GM23338 (cell line): ENCODE results near the gene CST3. TPM values are rescaled to one million over a fixed set of nuclear protein-coding genes. Genes with fewer than 3 reads are reported as not detected.

Experiments used
- ATAC-seq: fragments of 200-7000 bp; cut with Tn5 transposase; 3 replicates; pipeline ENCODE4 v1.9.1; 2020
- DNase-seq: peaks from one replicate; pipeline ENCODE4 v3.0.0-alpha.2; 2015; ENCODE audit warnings: low spot score
- H2AFZ ChIP-seq: fragments of 200-600 bp; sonication (generic); 2 replicates; pipeline ENCODE4 v1.8.0; 2016; ENCODE audit warnings: antibody characterized with exemption, mild to moderate bottlenecking, moderate library complexity
- H3F3A ChIP-seq: fragments of 200-600 bp; sonication (generic); replicated peaks from 2 replicates; pipeline ENCODE4 v1.8.0; 2017; ENCODE audit warnings: antibody characterized with exemption, mixed run types, low read depth
- H3K27ac ChIP-seq: fragments of 200-600 bp; sonication (generic); 2 replicates; pipeline ENCODE4 v1.6.1; 2016; ENCODE audit warnings: low read depth
- H3K27me3 ChIP-seq: fragments of 200-600 bp; sonication (generic); 2 replicates; pipeline ENCODE4 v1.8.0; 2016; ENCODE audit warnings: mild to moderate bottlenecking, mixed run types, moderate library complexity; ENCODE audit not compliant: insufficient read depth
- H3K36me3 ChIP-seq: fragments of 200-600 bp; sonication (generic); 2 replicates; pipeline ENCODE4 v1.8.0; 2016; ENCODE audit warnings: mild to moderate bottlenecking; ENCODE audit not compliant: insufficient read depth
- H3K4me1 ChIP-seq: fragments of 200-600 bp; sonication (generic); 2 replicates; pipeline ENCODE4 v1.8.0; 2016; ENCODE audit warnings: mild to moderate bottlenecking, moderate library complexity; ENCODE audit not compliant: insufficient read depth
- H3K4me2 ChIP-seq: fragments of 200-600 bp; sonication (generic); 2 replicates; pipeline ENCODE4 v1.7.1; 2017; ENCODE audit warnings: mixed run types
- H3K4me3 ChIP-seq: fragments of 200-600 bp; sonication (generic); 2 replicates; pipeline ENCODE4 v1.6.1; 2016; ENCODE audit warnings: mixed run types
- H3K79me2 ChIP-seq: fragments of 200-600 bp; sonication (generic); replicated peaks from 2 replicates; pipeline ENCODE4 v1.8.0; 2017; ENCODE audit warnings: mild to moderate bottlenecking; ENCODE audit not compliant: insufficient read depth
- H3K9me2 ChIP-seq: fragments of 200-600 bp; sonication (generic); 2 replicates; pipeline ENCODE4 v1.8.0; 2017; ENCODE audit not compliant: insufficient read depth
- H4K20me1 ChIP-seq: fragments of 200-600 bp; sonication (generic); replicated peaks from 2 replicates; pipeline ENCODE4 v1.8.0; 2017; ENCODE audit warnings: mild to moderate bottlenecking; ENCODE audit not compliant: insufficient read depth
- H3K27ac Mint-ChIP-seq: 2 replicates; pipeline ENCODE4 v1.8.0; 2020; ENCODE audit warnings: inconsistent platforms, mild to moderate bottlenecking, moderate library complexity, mixed read lengths
- H3K27me3 Mint-ChIP-seq: 3 replicates; pipeline ENCODE4 v1.8.0; 2022; ENCODE audit warnings: low read depth, mild to moderate bottlenecking, moderate library complexity, mixed read lengths, inconsistent platforms; ENCODE audit not compliant: insufficient read depth, poor library complexity
- H3K36me3 Mint-ChIP-seq: 3 replicates; pipeline ENCODE4 v1.8.0; 2021; ENCODE audit warnings: low read depth, mild to moderate bottlenecking, inconsistent platforms, moderate library complexity, mixed read lengths
- H3K4me1 Mint-ChIP-seq: 3 replicates; pipeline ENCODE4 v1.8.0; 2020; ENCODE audit warnings: mild to moderate bottlenecking, inconsistent platforms, mixed read lengths
- H3K4me3 Mint-ChIP-seq: 3 replicates; pipeline ENCODE4 v1.8.0; 2021; ENCODE audit warnings: moderate library complexity, mild to moderate bottlenecking, inconsistent platforms, mixed read lengths
- H3K9me3 Mint-ChIP-seq: 3 replicates; pipeline ENCODE4 v1.8.0; 2020; ENCODE audit warnings: moderate library complexity, mild to moderate bottlenecking, inconsistent platforms, mixed read lengths
- CREB1 ChIP-seq: fragments of 250-450 bp; sonication (Bioruptor Pico); IDR thresholded peaks from 2 replicates; pipeline ENCODE4 v1.5.0; 2020; ENCODE audit warnings: low read depth, mild to moderate bottlenecking, moderate library complexity
- CTCF ChIP-seq, 2 experiments: fragments of 200-600 bp in 1 of 2; sonication (generic) in 1 of 2; conservative IDR thresholded peaks; 2 replicates each; pipeline versions ENCODE4 v1.5.1 to v1.6.1; 2016 to 2017; ENCODE audit warnings: antibody characterized with exemption in 2 of 2, low read depth in 2 of 2, mild to moderate bottlenecking in 2 of 2, moderate library complexity in 1 of 2
- ETS1 ChIP-seq: IDR thresholded peaks from 2 replicates; pipeline ENCODE4 v1.6.1; 2016; ENCODE audit warnings: antibody characterized with exemption
- EZH2 ChIP-seq: fragments of 200-600 bp; sonication (generic); IDR thresholded peaks from one replicate; pipeline ENCODE4 v1.8.0; 2017; ENCODE audit warnings: antibody characterized with exemption, mild to moderate bottlenecking, low read depth; ENCODE audit not compliant: unreplicated experiment
- EZH2phosphoT487 ChIP-seq: fragments of 200-600 bp; sonication (generic); IDR thresholded peaks from one replicate; pipeline ENCODE4 v1.8.1; 2018; ENCODE audit warnings: antibody characterized with exemption; ENCODE audit not compliant: unreplicated experiment
- JUNB ChIP-seq: IDR thresholded peaks from one replicate; pipeline ENCODE4 v1.6.1; 2016; ENCODE audit warnings: antibody characterized with exemption; ENCODE audit not compliant: unreplicated experiment
- NANOG ChIP-seq: IDR thresholded peaks from 2 replicates; pipeline ENCODE4 v1.6.1; 2016; ENCODE audit warnings: antibody characterized with exemption, borderline replicate concordance
- POLR2AphosphoS5 ChIP-seq: IDR thresholded peaks from 2 replicates; pipeline ENCODE4 v1.6.1; 2016; ENCODE audit warnings: antibody characterized with exemption, low read depth
- REST ChIP-seq: IDR thresholded peaks from one replicate; pipeline ENCODE4 v1.6.1; 2018; ENCODE audit warnings: antibody characterized with exemption; ENCODE audit not compliant: unreplicated experiment
- STAT1 ChIP-seq: IDR thresholded peaks from one replicate; pipeline ENCODE4 v1.6.1; 2016; ENCODE audit warnings: antibody characterized with exemption; ENCODE audit not compliant: unreplicated experiment
- ZNF114 ChIP-seq: fragments of 250-450 bp; sonication (Bioruptor Pico); IDR thresholded peaks from 2 replicates; pipeline ENCODE4 v1.5.0; 2020; ENCODE audit warnings: mild to moderate bottlenecking, moderate library complexity
- ZNF331 ChIP-seq: fragments of 250-450 bp; sonication (Bioruptor Pico); IDR thresholded peaks from 2 replicates; pipeline ENCODE4 v1.5.0; 2020; ENCODE audit warnings: low read depth, mild to moderate bottlenecking, moderate library complexity
- polyA plus RNA-seq: library from polyadenylated mRNA; unstranded; fragments of >200 nt; fragmentation: Nextera tagmentation; extraction: Ambion mirVana; gene quantifications from 2 replicates; pipeline ENCODE4 v1.2.1, GENCODE V29; 2016
- total RNA-seq: library from RNA; depleted of rRNA; stranded (reverse); fragments of >200 nt; shearing (Covaris generic); gene quantifications from 2 replicates; pipeline ENCODE4 v1.2.3, GENCODE V29; 2014

CST3 gene
- total and polyA plus RNA-seq, 2 experiments from 2014 or later = 51.8 to 71.5 TPM

- peak; percentile 87 for ATAC-seq
Measured at GRCh38 chr20:23656372-23656771, 18.6 kb upstream of the CST3 start.

More at GRCh38 chr20:23656372-23656771, 18.6 kb upstream of the CST3 start:
- Histone ChIP-seq H2AFZ (peak overlapping the region; percentile 89), H3K4me3 (no peak overlapping the region), H3K79me2 (no peaks in the 10 kb centered on the region), H3K27ac (no peak overlapping the region), H3K27me3 (no peaks in the 10 kb centered on the region), H3K4me1 (no peaks in the 10 kb centered on the region), H3K4me2 (no peak overlapping the region), H3K36me3 (no peaks in the 10 kb centered on the region), H3K9me2 (no peaks in the 10 kb centered on the region), H3F3A (no peaks in the 10 kb centered on the region), H4K20me1 (no peaks in the 10 kb centered on the region)
- Mint-ChIP-seq H3K9me3 (no peaks in the 10 kb centered on the region; the same call in 2 of the 3 replicates), H3K27me3 (peaks cover 4% of the 10 kb centered on the region), H3K27ac (no peak overlapping the region), H3K36me3 (no peaks in the 10 kb centered on the region), H3K4me1 (peaks cover 5% of the 10 kb centered on the region; the same call in 2 of the 3 replicates), H3K4me3 (no peak overlapping the region)
- DNase-seq = no peak
- TF ChIP-seq CTCF (conservative IDR thresholded peaks at IDR 0.05; ENCODE audit: low read depth in 2 of 2) (no peak), JUNB (no peak), EZH2phosphoT487 (no peak), EZH2 (no peak), ZNF331 (CRISPR knock-in tag) (no peak), STAT1 (no peak), CREB1 (CRISPR knock-in tag) (no peak), POLR2AphosphoS5 (no peak), NANOG (no peak), ZNF114 (CRISPR knock-in tag) (no peak), REST (no peak), ETS1 (no peak)
